ENCODE results near the gene TRIM71.

DNA sequence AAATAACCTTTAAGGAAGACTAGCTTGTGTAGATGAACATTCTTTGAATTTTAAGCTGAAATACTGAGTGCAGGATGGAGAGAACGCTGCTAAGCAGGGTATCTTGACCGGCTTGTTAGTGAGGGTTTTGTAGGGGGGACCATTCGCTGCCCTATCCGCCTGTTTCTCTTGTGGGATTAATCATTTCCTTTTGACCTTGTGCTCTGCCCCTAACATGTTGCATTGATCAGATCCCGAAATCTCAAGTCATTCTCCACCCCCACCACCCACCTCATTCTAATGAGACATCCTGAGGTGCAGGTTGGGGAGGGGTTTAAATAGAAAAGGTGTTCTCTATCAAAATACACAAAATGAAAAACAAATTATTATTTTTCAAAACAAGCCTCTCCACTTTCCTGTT is 32.8 kb downstream of the TRIM71 start:
- TF ChIP-seq EZH2 (IDR thresholded peaks at IDR 0.05; ENCODE audit: borderline replicate concordance, low read length) = no peak
- TF ChIP-seq, protein P1, sequence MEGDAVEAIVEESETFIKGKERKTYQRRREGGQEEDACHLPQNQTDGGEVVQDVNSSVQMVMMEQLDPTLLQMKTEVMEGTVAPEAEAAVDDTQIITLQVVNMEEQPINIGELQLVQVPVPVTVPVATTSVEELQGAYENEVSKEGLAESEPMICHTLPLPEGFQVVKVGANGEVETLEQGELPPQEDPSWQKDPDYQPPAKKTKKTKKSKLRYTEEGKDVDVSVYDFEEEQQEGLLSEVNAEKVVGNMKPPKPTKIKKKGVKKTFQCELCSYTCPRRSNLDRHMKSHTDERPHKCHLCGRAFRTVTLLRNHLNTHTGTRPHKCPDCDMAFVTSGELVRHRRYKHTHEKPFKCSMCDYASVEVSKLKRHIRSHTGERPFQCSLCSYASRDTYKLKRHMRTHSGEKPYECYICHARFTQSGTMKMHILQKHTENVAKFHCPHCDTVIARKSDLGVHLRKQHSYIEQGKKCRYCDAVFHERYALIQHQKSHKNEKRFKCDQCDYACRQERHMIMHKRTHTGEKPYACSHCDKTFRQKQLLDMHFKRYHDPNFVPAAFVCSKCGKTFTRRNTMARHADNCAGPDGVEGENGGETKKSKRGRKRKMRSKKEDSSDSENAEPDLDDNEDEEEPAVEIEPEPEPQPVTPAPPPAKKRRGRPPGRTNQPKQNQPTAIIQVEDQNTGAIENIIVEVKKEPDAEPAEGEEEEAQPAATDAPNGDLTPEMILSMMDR (IDR thresholded peaks at IDR 0.05; ENCODE audit: low read length) = no peak
